Stomach (tissue), 4 donors: Measurements from ENCODE around the gene CCHCR1.
"Not testable (repeated sequence)": the region's sequence is repeated elsewhere in the genome, so short reads cannot be mapped to it uniquely, and the experiment has no call there.

Experiments used
- POLR2A ChIP-seq, 4 donors: fragments of 450-650 bp; IDR thresholded peaks; one replicate each; pipeline ENCODE4 v1.6.1; 2016; ENCODE audit warnings: antibody characterized with exemption in 4 of 4, control low read depth in 2 of 4, mild to moderate bottlenecking in 1 of 4, moderate library complexity in 1 of 4
- POLR2AphosphoS5 ChIP-seq, 3 donors: sonication (generic); formaldehyde crosslinking; IDR thresholded peaks; one replicate each; pipeline ENCODE4 v1.6.1; 2016; ENCODE audit warnings: antibody characterized with exemption in 3 of 3
- TF ChIP-seq, protein P1 (sequence below), 7 experiments: fragments of 450-650 bp in 4 of 7; fragments of 200-600 bp in 3 of 7; sonication (generic) in 3 of 7; IDR thresholded peaks; one replicate each; pipeline ENCODE4 v1.5.1; 2016 to 2019; ENCODE audit warnings: antibody characterized with exemption in 7 of 7, control low read depth in 2 of 7, mild to moderate bottlenecking in 1 of 7

DNA sequence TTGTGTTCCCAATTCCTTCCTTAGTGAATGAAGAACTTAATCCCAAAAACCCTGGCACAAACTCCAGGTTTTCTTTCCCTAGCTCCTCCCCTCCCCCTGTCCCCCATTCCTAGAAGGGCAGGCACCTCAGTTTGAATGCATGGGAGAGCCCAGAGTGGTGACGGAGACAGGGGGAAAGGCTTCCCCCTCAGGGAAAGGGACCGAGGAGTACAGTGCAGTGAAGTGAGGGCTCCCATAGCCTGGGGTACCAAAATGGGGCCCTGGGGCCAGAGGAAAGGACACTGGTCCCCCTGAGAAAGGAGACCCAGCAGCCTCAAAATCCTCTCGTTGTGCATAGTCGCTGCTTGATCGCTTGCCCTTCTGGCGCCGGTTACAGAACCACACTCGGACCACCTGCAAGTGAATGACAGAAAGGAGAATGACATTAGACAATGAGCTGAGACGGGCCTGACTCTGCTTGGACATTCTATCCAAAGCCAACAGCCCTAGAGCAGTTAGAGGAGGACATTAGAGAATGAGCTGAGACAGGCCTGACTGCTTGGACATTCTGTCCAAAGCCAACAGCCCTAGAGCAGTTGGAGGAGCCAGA is 7.0 kb upstream of the CCHCR1 start:
- TF ChIP-seq POLR2A, POLR2AphosphoS5 (IDR thresholded peaks at IDR 0.05): not testable (repeated sequence)
- TF ChIP-seq, protein P1, sequence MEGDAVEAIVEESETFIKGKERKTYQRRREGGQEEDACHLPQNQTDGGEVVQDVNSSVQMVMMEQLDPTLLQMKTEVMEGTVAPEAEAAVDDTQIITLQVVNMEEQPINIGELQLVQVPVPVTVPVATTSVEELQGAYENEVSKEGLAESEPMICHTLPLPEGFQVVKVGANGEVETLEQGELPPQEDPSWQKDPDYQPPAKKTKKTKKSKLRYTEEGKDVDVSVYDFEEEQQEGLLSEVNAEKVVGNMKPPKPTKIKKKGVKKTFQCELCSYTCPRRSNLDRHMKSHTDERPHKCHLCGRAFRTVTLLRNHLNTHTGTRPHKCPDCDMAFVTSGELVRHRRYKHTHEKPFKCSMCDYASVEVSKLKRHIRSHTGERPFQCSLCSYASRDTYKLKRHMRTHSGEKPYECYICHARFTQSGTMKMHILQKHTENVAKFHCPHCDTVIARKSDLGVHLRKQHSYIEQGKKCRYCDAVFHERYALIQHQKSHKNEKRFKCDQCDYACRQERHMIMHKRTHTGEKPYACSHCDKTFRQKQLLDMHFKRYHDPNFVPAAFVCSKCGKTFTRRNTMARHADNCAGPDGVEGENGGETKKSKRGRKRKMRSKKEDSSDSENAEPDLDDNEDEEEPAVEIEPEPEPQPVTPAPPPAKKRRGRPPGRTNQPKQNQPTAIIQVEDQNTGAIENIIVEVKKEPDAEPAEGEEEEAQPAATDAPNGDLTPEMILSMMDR (IDR thresholded peaks at IDR 0.05) = not testable (repeated sequence)
